Keratinocyte (primary cell): ENCODE data around the gene RFTN1. TPM values are rescaled to one million over a fixed set of nuclear protein-coding genes. Genes with fewer than 3 reads are reported as not detected.

Experiments used
- DNase-seq: peaks from one replicate; pipeline ENCODE4 v3.0.0-alpha.2; 2011; ENCODE audit warnings: low read depth, missing footprints, low spot score
- FAIRE-seq: peaks from 2 replicates; lab custom pipeline; 2011; peaks lifted over from hg19 to GRCh38; lab: Jason Lieb, UNC
- H2AFZ ChIP-seq: 2 replicates; pipeline ENCODE4 v1.6.0; 2012; ENCODE audit warnings: low read length, control low read depth, inconsistent platforms; ENCODE audit not compliant: control insufficient read depth
- H3K27ac ChIP-seq: 2 replicates; pipeline ENCODE4 v1.5.1; 2011; ENCODE audit warnings: low read length; ENCODE audit not compliant: control insufficient read depth, insufficient read depth
- H3K27me3 ChIP-seq: 3 replicates; pipeline ENCODE4 v1.6.0; 2011; ENCODE audit warnings: low read length; ENCODE audit not compliant: control insufficient read depth, insufficient read depth; ENCODE audit errors: extremely low read depth
- H3K36me3 ChIP-seq, 2 experiments: 2 replicates in 1 of 2; 3 replicates in 1 of 2; pipeline ENCODE4 v1.5.1; 2011; ENCODE audit warnings: low read length in 2 of 2, mild to moderate bottlenecking in 1 of 2; ENCODE audit not compliant: control insufficient read depth in 2 of 2, insufficient read depth in 2 of 2; ENCODE audit errors: extremely low read depth in 1 of 2
- H3K4me1 ChIP-seq: 3 replicates; pipeline ENCODE4 v1.5.1; 2011; ENCODE audit warnings: low read length; ENCODE audit not compliant: control insufficient read depth, insufficient read depth; ENCODE audit errors: extremely low read depth
- H3K4me2 ChIP-seq: 3 replicates; pipeline ENCODE4 v1.6.0; 2011; ENCODE audit warnings: low read depth, low read length; ENCODE audit not compliant: control insufficient read depth, insufficient read depth; ENCODE audit errors: extremely low read depth
- H3K4me3 ChIP-seq, 3 experiments: fragments of 200-600 bp in 1 of 3; sonication (generic) in 1 of 3; 2 replicates in 2 of 3; 3 replicates in 1 of 3; pipeline ENCODE4 v1.5.1; 2011 to 2016; ENCODE audit warnings: low read length in 3 of 3, mild to moderate bottlenecking in 3 of 3, control low read depth in 2 of 3, inconsistent platforms in 1 of 3, low read depth in 1 of 3, mixed read lengths in 1 of 3, mixed run types in 1 of 3, moderate library complexity in 1 of 3; ENCODE audit not compliant: control insufficient read depth in 2 of 3, insufficient read depth in 2 of 3; ENCODE audit errors: extremely low read depth in 1 of 3
- H3K79me2 ChIP-seq: 2 replicates; pipeline ENCODE4 v1.6.0; 2012; ENCODE audit warnings: low read length; ENCODE audit not compliant: control insufficient read depth, insufficient read depth
- H3K9ac ChIP-seq: 3 replicates; pipeline ENCODE4 v1.6.0; 2011; ENCODE audit warnings: low read length; ENCODE audit not compliant: control insufficient read depth, insufficient read depth; ENCODE audit errors: extremely low read depth
- H3K9me1 ChIP-seq: 3 replicates; pipeline ENCODE4 v1.6.0; 2011; ENCODE audit warnings: low read length; ENCODE audit not compliant: control insufficient read depth, insufficient read depth; ENCODE audit errors: extremely low read depth
- H3K9me3 ChIP-seq: 2 replicates; pipeline ENCODE4 v1.5.1; 2012; ENCODE audit warnings: low read depth, low read length; ENCODE audit not compliant: control insufficient read depth
- H4K20me1 ChIP-seq: 3 replicates; pipeline ENCODE4 v1.6.0; 2011; ENCODE audit warnings: low read length; ENCODE audit not compliant: control insufficient read depth, insufficient read depth; ENCODE audit errors: extremely low read depth
- CTCF ChIP-seq, 3 experiments: IDR thresholded peaks in 1 of 3; conservative IDR thresholded peaks in 1 of 3; optimal IDR thresholded peaks in 1 of 3; 2 replicates in 2 of 3; 3 replicates in 1 of 3; pipeline versions ENCODE3 to v1.5.1; 2011; ENCODE audit warnings: low read length in 3 of 3, mild to moderate bottlenecking in 3 of 3, moderate library complexity in 2 of 3, control low read depth in 1 of 3, inconsistent platforms in 1 of 3; ENCODE audit not compliant: insufficient read depth in 2 of 3; ENCODE audit errors: extremely low read depth in 1 of 3
- EZH2 ChIP-seq: IDR thresholded peaks from one replicate; pipeline ENCODE4 v1.6.1; 2012; ENCODE audit warnings: inconsistent platforms, mild to moderate bottlenecking, low read length, moderate library complexity
- dilution Hi-C: fragments of 300-500 bp; cut with MboI; formaldehyde crosslinking; loops from one replicate; pipeline ENCODE4 v1.7.0; 2020; ENCODE audit warnings: low sequenced_read_pairs; ENCODE audit not compliant: extremely low pct_ligation_motif_present
- polyA plus RNA-seq, 5 experiments: library from polyadenylated mRNA; depleted of rRNA in 3 of 5; stranded (reverse) in 3 of 5; stranded (forward) in 1 of 5; unstranded in 1 of 5; fragments of >200 nt; gene quantifications; 1 replicate in 1 of 5; 2 replicates in 3 of 5; 3 replicates in 1 of 5; pipeline versions ENCODE4 v1.2.1 to v1.2.3, GENCODE V29; 2011 to 2012; ENCODE audit warnings: missing spikeins in 2 of 5, low read depth in 1 of 5, low replicate concordance in 1 of 5

Gene RFTN1
- polyA plus RNA-seq, 1 donor (not counting 4 experiments of a cell fraction or from before 2014, with no cell fraction given) = 18.0 TPM

- dilution Hi-C loops = no loop called here
- Histone ChIP-seq H3K79me2 (no peaks in the 10 kb centered on the region), H3K36me3 (peaks cover 8 to 20% of the 10 kb centered on the region in 2 experiments)
Observed at GRCh38 chr3:16288664-16289063, 224.8 kb downstream of the RFTN1 start.

GRCh38 chr3:16286751-16287543 is 226.6 kb downstream of the RFTN1 start:
- FAIRE-seq (no peak), DNase-seq (no peak)
- H2AFZ ChIP-seq = no peak overlapping the region
- H3K79me2 ChIP-seq = no peaks in the 10 kb centered on the region
- H3K9me3 ChIP-seq = no peaks in the 10 kb centered on the region
- H3K4me3 ChIP-seq = no peak overlapping the region
- H3K27ac ChIP-seq = no peak overlapping the region
- no peaks in the 10 kb centered on the region for H4K20me1 ChIP-seq
- dilution Hi-C loops = no loop called here
- TF ChIP-seq CTCF (optimal IDR thresholded peaks at IDR 0.05 in 1 of 3, IDR thresholded peaks at IDR 0.05 in 1 of 3, conservative IDR thresholded peaks at IDR 0.05 in 1 of 3; ENCODE audit: extremely low read depth in 1 of 3, insufficient read depth in 2 of 3, low read length in 3 of 3) (no peak), EZH2 (no peak)
- no peak overlapping the region for H3K9ac ChIP-seq
- peaks cover 12 to 27% of the 10 kb centered on the region in 2 experiments for H3K36me3 ChIP-seq
- H3K4me1 ChIP-seq = no peaks in the 10 kb centered on the region
- no peaks in the 10 kb centered on the region for H3K9me1 ChIP-seq
- H3K4me2 ChIP-seq = no peak overlapping the region
- no peaks in the 10 kb centered on the region for H3K27me3 ChIP-seq

More at GRCh38 chr3:16288664-16289063, 224.8 kb downstream of the RFTN1 start:
- TF ChIP-seq CTCF (optimal IDR thresholded peaks at IDR 0.05 in 1 of 3, IDR thresholded peaks at IDR 0.05 in 1 of 3, conservative IDR thresholded peaks at IDR 0.05 in 1 of 3; ENCODE audit: extremely low read depth in 1 of 3, insufficient read depth in 2 of 3, low read length in 3 of 3) = no peak
- TF ChIP-seq EZH2 = no peak
- Histone ChIP-seq H3K9me3 (no peaks in the 10 kb centered on the region), H3K27me3 (no peaks in the 10 kb centered on the region), H4K20me1 (no peaks in the 10 kb centered on the region), H3K27ac (no peak overlapping the region), H3K4me3 (no peak overlapping the region), H3K4me2 (no peak overlapping the region), H3K9ac (no peak overlapping the region), H3K4me1 (no peaks in the 10 kb centered on the region), H2AFZ (no peak overlapping the region), H3K9me1 (no peaks in the 10 kb centered on the region)
- DNase-seq (no peak), FAIRE-seq (no peak)
